Left ventricle myocardium superior (tissue), 1 donor: Measurements from ENCODE around the gene RNASEH2B. TPM values are rescaled to one million over a fixed set of nuclear protein-coding genes. Genes with fewer than 3 reads are reported as not detected.

Source experiments
- ATAC-seq: fragments of 200-7000 bp; cut with Tn5 transposase; one replicate; pipeline ENCODE4 v1.9.1; 2020; ENCODE audit warnings: mild to moderate bottlenecking, moderate library complexity
- DNase-seq: peaks from one replicate; pipeline ENCODE4 v3.0.0-alpha.2; 2020
- intact Hi-C: fragments of 100-400 bp; cut with micrococcal nuclease; formaldehyde crosslinking; loops from one replicate; pipeline ENCODE4 v1.11.0; 2022
- long read RNA-seq: library from polyadenylated mRNA; unstranded; transcript quantifications from one replicate; pipeline ENCODE4 v2.0.0, GENCODE V29; 2021
- total RNA-seq: library from RNA; stranded (reverse); fragmentation: NEBNext Ultra II Directional; extraction: Animal tissue kit (Norgen Biotek cat#: 25700); gene quantifications from one replicate; pipeline ENCODE4 v1.2.1, GENCODE V29; 2021
- donor health status: DM: no; HTN: yes; CAD: no; lungs with severe emphysema.

Gene RNASEH2B, protein sequence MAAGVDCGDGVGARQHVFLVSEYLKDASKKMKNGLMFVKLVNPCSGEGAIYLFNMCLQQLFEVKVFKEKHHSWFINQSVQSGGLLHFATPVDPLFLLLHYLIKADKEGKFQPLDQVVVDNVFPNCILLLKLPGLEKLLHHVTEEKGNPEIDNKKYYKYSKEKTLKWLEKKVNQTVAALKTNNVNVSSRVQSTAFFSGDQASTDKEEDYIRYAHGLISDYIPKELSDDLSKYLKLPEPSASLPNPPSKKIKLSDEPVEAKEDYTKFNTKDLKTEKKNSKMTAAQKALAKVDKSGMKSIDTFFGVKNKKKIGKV
- total RNA-seq = 47.8 TPM
- long read RNA-seq, full-length matches to known transcripts = 38 of 53 reads
- long read RNA-seq, partial matches to known transcripts = 5 of 53 reads
- long read RNA-seq, other reads (novel, unspliced or antisense) = 10 of 53 reads

DNA sequence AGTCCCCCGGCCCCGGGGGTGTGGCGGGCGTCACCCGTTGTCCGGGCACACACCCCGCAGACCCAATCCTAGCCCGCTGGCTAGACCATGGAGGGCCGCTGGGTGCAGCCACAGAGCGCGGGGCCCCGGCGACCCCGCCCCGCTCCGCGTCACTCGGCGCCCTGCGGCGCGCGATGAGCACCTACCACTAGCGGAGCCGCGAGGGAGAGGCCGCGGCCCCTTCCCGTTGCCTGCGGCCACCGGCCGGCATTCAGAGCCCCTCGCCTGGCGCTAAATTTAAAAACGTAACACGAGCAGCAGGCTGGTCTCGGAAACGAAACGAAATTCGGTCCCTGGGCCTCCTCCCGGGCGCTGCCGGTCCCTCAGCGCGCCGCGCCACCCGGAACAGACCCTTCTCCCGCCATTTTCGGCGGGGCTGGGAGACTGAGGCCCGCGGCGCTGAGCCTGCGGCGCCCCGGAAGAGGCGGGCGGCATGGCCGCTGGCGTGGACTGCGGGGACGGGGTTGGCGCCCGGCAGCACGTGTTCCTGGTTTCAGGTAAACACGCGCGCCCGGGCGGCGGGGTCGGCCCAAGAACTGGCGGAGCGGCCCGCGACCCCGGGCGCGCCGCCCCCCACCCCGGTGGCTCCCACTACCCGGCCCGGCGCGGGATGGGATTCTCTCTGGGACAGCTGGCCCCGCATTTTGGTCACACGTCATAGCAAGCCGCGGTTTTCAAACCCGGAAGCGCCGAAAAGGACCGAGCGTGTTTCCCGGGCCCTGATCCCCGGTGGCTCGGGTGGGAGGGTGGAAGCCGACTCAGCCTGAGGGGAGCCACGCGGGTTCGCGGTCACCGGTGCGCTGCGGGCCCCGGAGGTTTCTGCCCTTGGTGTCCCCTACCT lies at the start of gene RNASEH2B:
RNASEH2B (plus strand) TSS at position 187 of the 880 bp plus-strand sequence; CDS start at position 473, 286 bp downstream.
- intact Hi-C loops = loop anchor here (10.0 kb wide), 2 partner anchors 375 to 935 kb away; no protein-coding TSS in a partner anchor
- DNase-seq (peak; percentile 85), ATAC-seq (peak; percentile 94)

DNA sequence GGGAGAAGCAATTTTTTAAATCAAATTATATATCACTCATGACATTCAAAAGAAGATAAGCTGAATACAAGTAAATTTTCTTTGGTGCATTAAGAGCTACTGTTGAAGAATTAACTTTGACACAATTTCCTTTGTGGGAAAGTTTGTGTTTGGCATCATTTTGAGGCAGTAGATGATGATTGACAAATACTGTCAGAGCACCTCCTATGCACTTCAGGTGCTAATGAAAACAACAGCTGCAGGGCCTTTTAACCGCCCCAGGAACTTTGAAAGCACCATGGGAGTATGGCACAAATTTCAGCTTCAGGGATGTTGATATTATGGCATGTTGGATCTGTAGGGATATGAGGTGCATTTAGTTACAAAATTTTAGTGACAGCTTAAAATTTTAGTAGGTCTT lies 45.1 kb upstream of the RNASEH2B start:
- intact Hi-C loops = no loop called here
- DNase-seq (no peak), ATAC-seq (no peak)

DNA sequence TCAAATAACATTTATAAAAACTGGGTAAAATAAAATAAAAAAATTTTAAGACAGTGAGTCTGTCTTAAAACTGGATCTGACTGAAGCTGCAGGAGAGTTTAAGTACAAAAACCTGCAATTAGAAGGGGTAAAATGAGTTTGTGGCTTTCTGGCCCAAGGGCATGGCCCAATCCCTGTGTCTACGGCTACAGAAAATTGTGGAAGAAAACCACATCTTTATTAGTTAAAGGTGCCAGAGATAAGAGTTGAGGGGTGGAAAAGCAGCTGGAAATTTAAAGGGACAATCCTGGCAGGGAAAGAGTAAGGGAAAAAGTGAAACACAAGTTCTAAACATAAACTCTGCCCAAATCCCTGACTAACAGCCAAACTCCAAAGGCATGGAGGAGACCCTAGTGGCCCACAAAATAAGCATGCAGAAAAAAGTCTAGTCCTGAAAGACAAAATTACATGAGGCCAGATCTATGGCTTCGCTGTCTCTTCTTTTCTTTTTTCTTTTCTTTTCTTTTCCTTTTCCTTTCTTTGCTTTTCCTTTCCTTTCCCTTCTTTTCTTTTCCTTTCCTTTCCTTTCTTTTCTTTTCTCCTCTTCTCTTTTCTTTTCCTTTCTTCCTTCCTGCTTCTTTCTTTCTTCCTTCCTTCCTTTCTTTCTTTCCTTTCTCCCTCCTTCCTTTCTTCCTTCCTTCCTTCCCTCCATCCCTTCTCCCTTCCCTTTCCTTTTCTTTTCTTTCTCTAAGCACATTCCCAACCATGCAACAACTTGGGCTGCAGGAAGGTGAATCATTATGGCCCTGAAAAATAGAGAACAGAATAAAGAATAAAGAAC lies 42.6 kb upstream of the RNASEH2B start:
- intact Hi-C loops = no loop called here

DNA sequence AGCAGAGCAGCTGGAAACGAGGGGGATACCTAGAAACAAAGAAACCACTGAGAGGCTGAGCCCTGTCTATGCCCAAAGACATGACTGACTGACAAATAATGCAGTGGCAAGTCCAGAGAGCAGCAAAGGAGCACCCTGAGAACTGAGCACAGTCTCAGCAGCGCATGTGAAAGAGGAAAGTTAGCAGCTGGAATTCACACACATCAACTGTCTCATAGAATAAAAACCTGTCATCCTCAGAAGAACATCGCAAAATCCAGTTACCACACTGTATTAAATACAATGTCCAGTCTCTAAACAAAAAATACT lies 42.0 kb upstream of the RNASEH2B start:
- ATAC-seq (no peak), DNase-seq (no peak)
- intact Hi-C loops = no loop called here

More for the DNA sequence above, 42.6 kb upstream of the RNASEH2B start:
- no peak for ATAC-seq
- DNase-seq = no peak

- ATAC-seq = no peak
- intact Hi-C loops = no loop called here
- no peak for DNase-seq
Measured at GRCh38 chr13:50871405-50871804, 38.2 kb upstream of the RNASEH2B start.

GRCh38 chr13:50873467-50873866 lies 36.1 kb upstream of the RNASEH2B start:
- no peak for DNase-seq
- no peak for ATAC-seq
- intact Hi-C loops = no loop called here

DNA sequence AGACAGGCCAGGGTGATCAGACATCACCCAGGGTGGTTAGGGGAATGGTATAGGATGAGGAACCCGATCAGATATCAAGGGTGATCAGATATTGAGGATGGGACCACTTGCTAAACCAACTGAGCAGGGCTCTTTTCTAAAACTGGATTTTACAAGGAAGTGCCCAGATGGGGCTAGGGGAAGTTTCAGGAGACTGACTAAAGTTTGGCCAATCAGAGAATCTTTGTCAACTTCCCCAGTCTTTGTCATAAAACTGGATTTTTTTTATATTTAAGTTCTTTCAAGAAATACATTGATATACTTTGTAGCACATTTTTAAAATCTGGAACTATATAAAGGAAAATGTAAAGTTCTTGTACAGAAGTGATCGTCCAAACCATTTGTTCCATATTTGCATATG lies 35.6 kb upstream of the RNASEH2B start:
- ATAC-seq = no peak
- intact Hi-C loops = no loop called here
- DNase-seq = no peak

- ATAC-seq (no peak), DNase-seq (no peak)
- intact Hi-C loops = no loop called here
Measured at GRCh38 chr13:50882816-50883435, 26.7 kb upstream of the RNASEH2B start.

DNA sequence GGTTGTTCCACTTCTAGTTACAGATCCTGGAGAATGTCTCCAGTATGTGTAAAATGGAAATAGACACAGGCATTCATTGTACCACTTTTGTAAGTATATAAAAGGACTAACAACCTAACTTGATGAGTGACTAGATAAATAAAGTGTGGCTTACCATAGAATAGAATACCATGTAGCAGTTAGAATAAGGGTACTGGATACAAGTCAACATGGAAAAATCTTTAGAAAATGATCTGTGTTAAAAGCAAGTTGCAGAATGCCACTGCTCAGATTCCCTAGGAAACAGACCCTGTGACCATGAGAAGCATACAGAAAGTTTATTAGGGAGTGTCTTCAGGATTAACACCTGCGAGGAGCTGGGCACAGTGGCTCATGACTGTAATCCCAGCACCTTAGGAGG lies 25.9 kb upstream of the RNASEH2B start:
- DNase-seq (no peak), ATAC-seq (no peak)
- intact Hi-C loops = no loop called here

GRCh38 chr13:50884265-50884664 lies 25.3 kb upstream of the RNASEH2B start:
- no peak for ATAC-seq
- DNase-seq = no peak
- intact Hi-C loops = no loop called here

DNA sequence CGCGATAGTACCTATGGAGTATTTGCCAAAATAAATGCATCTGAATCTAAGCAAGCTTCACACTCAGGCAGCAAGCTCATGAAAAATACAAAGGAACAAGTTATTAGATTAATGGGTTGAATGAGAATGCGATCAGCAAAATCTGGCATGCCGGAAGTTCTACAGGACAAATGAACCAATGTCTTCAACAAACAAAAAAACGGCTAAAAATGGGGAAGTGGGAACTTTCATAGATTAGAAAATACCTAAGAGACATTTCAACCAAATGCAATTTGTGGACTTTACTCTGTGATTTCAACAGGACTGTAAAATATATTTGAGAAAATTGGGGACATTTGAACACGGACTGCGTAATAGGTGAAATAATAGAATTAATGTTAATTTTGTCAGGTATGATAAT lies 22.4 kb upstream of the RNASEH2B start:
- intact Hi-C loops = no loop called here
- DNase-seq (no peak), ATAC-seq (no peak)

DNA sequence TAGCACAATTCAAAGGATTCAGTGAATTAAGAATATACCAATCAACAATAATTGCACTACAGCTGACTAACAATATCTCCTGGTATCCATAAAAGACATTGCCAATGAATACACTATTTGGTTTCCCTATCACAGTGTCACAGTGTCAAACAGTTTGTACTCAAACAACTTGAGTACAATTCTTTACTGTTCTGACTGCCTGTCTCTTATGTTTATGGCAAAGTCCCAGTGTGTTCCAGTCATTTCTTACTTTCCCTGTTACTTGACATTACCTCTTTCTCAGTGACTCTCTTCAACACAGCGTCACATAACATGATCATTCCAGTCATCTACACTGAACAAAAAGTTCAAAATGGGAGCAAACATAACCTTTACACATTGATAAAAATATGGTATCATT lies 21.2 kb upstream of the RNASEH2B start:
- DNase-seq (no peak), ATAC-seq (no peak)
- intact Hi-C loops = no loop called here

DNA sequence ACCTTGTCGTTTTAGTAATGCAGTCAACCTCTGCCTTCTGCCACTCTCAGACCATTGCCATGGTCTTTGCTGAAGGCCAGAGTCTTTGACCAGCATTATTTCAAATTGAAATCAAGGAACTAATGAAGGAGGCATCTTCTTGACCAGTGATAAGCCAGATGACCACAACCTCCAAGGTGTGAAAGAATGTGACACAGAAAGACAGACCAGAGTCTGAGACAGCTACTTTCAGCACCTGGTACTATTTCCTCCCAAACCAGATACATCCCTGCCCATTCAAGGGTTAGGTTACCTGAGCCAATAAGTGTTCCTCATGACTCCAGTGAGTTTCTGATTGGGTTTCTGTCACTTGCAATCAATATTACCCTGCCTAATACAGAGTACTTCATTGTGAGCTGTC lies 20.3 kb upstream of the RNASEH2B start:
- intact Hi-C loops = no loop called here
- DNase-seq = no peak
- ATAC-seq = no peak

DNA sequence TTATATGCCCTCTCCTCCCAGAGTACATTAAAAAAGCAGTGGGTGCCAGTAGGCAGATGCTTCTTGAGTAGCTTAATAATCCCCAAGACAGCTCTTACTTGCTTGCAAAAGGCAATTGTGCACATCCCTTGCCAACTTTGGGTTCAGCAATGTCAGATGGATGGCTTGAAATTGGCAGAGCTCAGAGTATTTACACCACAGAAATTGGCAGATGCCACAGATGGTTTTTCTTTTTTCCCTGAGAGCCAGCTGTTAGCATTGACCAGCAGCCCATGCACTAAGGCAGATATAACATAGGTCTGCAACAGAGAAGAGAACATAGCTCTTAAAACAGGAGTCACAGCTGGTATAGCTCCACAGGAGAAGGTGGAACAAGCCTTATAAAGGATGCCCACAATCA lies 18.4 kb upstream of the RNASEH2B start:
- no peak for DNase-seq
- no peak for ATAC-seq
- intact Hi-C loops = no loop called here

GRCh38 chr13:50892210-50892944 lies 17.2 kb upstream of the RNASEH2B start:
- intact Hi-C loops = no loop called here
- DNase-seq (no peak), ATAC-seq (no peak)

DNA sequence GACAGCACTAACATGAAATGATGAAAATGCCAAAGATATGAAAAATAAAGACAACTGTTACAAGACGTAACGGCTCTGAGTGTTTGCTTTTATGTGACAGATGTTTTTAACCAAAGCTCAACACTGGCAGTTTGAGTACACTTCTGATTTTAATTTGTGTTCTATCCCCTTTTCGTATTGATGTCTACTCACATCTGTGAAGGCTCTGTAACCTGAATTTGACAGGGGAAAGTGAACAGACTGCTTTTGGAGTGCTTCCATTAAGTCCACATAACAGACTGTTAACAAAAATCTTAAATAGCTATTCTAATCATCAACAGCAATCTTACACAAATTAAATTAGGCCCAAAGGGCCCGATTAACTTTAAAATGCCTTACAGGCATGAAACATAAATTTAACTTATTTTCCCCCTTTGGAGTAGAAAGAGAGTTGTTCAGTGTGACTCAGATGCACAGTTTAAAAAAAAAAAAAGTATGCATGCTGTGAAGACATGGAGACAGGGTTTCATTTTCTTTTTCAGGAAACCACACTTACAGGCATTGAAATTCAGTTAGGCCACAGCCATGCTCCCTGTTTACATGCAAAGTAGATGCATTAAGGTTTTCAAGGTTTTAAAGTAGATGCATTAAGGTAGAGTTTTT lies 16.3 kb upstream of the RNASEH2B start:
- intact Hi-C loops = no loop called here
- ATAC-seq (no peak), DNase-seq (no peak)

DNA sequence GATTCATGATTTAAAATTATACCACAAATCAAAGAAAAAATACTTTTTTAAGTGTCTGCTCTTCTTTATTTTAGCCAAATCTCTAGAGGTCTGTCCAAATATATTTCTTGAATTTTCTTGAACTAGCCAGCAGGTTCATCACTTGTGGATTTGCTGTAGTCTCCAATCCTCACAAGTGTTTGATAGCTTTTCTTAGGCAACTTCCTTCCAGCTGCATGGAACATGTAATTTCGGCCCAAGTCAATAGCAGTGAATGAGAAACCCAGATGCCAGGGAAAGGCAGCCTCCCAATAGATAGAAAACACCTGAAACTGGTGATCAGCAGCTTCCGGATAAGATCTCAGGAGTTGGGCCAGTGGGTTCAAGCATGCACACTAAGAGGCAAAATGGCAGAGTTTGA lies 15.6 kb upstream of the RNASEH2B start:
- ATAC-seq (no peak), DNase-seq (no peak)
- intact Hi-C loops = no loop called here

DNA sequence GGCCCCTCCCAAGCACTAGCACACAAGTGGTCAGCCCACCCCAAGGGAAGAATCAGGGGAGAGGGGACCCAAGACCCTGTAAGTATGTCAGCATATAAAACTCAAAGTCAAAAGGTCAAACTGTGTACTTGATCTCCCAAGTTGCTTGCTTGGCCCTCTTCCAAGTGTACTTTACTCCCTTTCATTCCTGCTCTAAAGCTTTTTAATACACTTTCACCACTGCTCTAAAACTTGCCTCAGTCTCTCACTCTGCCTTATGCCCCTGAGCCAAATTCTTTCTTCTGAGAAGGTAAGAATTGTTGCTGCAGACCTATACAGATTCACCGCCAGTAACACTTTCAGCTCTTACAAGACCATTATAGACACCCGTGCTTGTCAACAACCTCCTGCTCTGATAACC lies 15.1 kb upstream of the RNASEH2B start:
- DNase-seq (no peak), ATAC-seq (no peak)
- intact Hi-C loops = no loop called here
